ENCODE measurements around the gene GHRHR. TPM values are rescaled to one million over a fixed set of nuclear protein-coding genes. Genes with fewer than 3 reads are reported as not detected.

The GHRHR gene
- total RNA-seq, 4 donors from 2014 or later = not detected

- Histone ChIP-seq H3K4me1 (peaks cover 0 to 17% (median 9%) of the 10 kb centered on the region in 3 donors), H3K36me3 (no peaks in the 10 kb centered on the region), H3K27ac (no peak overlapping the region), H3K27me3 (no peaks in the 10 kb centered on the region), H3K4me3 (no peak overlapping the region), H3K9me3 (no peaks in the 10 kb centered on the region)
- ATAC-seq = no peak
- TF ChIP-seq POLR2AphosphoS5 (IDR thresholded peaks at IDR 0.05) (no peak), POLR2A (IDR thresholded peaks at IDR 0.05) (no peak)
- no CpG with 5 or more reads among the region's 18 CpGs for WGBS, 2 donors (ENCODE audit: low coverage in 1 of 2)
Measured at GRCh38 chr7:31028417-31028992, 64.8 kb downstream of the GHRHR start.

Other genes starting within 250 kb of the GHRHR start
- 100 to 1,000 TPM; 115 to 212 (median 131) TPM for gene INMT, start 211.8 kb upstream of the GHRHR start, total RNA-seq
- gene MINDY4, start 192.5 kb upstream of the GHRHR start, total RNA-seq = 10 to 100 TPM in 3 of 4 donors, 1 to 10 TPM in 1; 5.6 to 31.8 (median 20.4) TPM
- 100 to 1,000 TPM; 439 to 589 (median 503) TPM for gene AQP1, start 52.1 kb upstream of the GHRHR start, total RNA-seq
- gene ADCYAP1R1, start 88.4 kb downstream of the GHRHR start, total RNA-seq = 10 to 100 TPM; 13.9 to 36.3 (median 24.2) TPM